Breast epithelium (tissue), 3 donors: Measurements from ENCODE around the gene FAM227A.

Source experiments
- POLR2AphosphoS5 ChIP-seq, 3 donors: sonication (generic); formaldehyde crosslinking; IDR thresholded peaks; one replicate each; pipeline ENCODE4 v1.6.1; 2017; ENCODE audit warnings: antibody characterized with exemption in 3 of 3
- TF ChIP-seq, protein P1 (sequence below), 3 donors: fragments of 450-650 bp; IDR thresholded peaks; one replicate each; pipeline ENCODE4 v1.5.1; 2016 to 2017; ENCODE audit warnings: antibody characterized with exemption in 3 of 3, mild to moderate bottlenecking in 3 of 3, moderate library complexity in 3 of 3

DNA sequence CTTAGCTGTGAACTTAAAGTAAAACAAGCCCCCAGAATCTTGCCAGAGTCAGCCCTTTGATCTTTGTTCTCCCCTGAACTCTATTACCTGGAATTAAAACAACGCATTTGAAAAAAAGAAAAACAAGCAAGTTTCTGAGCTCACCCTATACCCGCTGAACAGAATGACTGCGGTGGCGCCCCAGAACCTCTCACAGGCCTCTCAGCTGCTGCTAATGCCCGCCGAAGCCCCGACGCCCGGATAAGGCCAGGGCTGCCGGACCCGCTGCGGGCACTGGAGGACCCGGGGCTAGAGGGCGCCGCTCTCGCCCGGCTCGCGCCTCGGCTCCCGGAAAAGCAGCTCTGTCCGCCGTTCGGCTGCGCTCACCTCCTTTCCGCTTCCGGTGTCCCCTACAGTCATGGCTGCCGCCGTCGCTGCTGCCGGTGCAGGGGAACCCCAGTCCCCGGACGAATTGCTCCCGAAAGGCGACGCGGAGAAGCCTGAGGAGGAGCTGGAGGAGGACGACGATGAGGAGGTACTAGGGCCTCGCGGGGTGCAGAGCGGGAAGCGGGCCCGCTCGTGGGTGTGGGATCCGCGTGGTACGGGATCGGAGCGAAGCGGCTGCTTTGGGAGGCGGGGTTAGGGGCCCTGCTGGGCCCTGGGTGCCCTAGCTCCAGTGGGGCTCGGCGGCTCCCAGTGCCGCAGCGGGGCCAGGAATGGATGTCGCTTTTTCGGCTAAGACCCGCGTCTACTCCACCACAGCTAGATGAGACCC lies 25.6 kb upstream of the FAM227A start, which contains the start of gene TOMM22:
- TF ChIP-seq, protein P1, sequence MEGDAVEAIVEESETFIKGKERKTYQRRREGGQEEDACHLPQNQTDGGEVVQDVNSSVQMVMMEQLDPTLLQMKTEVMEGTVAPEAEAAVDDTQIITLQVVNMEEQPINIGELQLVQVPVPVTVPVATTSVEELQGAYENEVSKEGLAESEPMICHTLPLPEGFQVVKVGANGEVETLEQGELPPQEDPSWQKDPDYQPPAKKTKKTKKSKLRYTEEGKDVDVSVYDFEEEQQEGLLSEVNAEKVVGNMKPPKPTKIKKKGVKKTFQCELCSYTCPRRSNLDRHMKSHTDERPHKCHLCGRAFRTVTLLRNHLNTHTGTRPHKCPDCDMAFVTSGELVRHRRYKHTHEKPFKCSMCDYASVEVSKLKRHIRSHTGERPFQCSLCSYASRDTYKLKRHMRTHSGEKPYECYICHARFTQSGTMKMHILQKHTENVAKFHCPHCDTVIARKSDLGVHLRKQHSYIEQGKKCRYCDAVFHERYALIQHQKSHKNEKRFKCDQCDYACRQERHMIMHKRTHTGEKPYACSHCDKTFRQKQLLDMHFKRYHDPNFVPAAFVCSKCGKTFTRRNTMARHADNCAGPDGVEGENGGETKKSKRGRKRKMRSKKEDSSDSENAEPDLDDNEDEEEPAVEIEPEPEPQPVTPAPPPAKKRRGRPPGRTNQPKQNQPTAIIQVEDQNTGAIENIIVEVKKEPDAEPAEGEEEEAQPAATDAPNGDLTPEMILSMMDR (IDR thresholded peaks at IDR 0.05): no peak
- TF ChIP-seq POLR2AphosphoS5 (IDR thresholded peaks at IDR 0.05): peak; percentile 71 to 88 (median 73)
